Lung (tissue), 12 donors: ENCODE measurements around the gene MUC3A. TPM values are rescaled to one million over a fixed set of nuclear protein-coding genes. Genes with fewer than 3 reads are reported as not detected.
"Not testable (repeated sequence)": the region's sequence is repeated elsewhere in the genome, so short reads cannot be mapped to it uniquely, and the experiment has no call there.

Source experiments
- ATAC-seq: fragments of 200-7000 bp; cut with Tn5 transposase; one replicate; pipeline ENCODE4 v1.9.1; 2020; ENCODE audit warnings: moderate number of reproducible peaks; ENCODE audit not compliant: insufficient read depth, low FRiP score
- DNase-seq, 3 donors: peaks; one replicate each; pipeline ENCODE4 v3.0.0-alpha.2; 2013 to 2017
- H3K27ac ChIP-seq, 2 donors: one replicate each; pipeline ENCODE4 v1.5.1; 2013; ENCODE audit warnings: mild to moderate bottlenecking in 2 of 2, moderate library complexity in 2 of 2, control low read depth in 1 of 2, inconsistent platforms in 1 of 2, low read depth in 1 of 2, low read length in 1 of 2
- H3K27me3 ChIP-seq, 3 donors: one replicate each; pipeline ENCODE4 v1.5.1; 2013; ENCODE audit warnings: low read length in 2 of 3; ENCODE audit not compliant: control insufficient read depth in 3 of 3, insufficient read depth in 3 of 3
- H3K36me3 ChIP-seq, 4 donors: one replicate each; pipeline ENCODE4 v1.5.1; 2013; ENCODE audit warnings: low read length in 4 of 4, mild to moderate bottlenecking in 1 of 4, moderate library complexity in 1 of 4; ENCODE audit not compliant: control insufficient read depth in 4 of 4, insufficient read depth in 4 of 4
- H3K4me1 ChIP-seq, 5 donors: one replicate each; pipeline ENCODE4 v1.5.1; 2013; ENCODE audit warnings: low read length in 5 of 5, mild to moderate bottlenecking in 2 of 5, moderate library complexity in 1 of 5; ENCODE audit not compliant: control insufficient read depth in 5 of 5, insufficient read depth in 5 of 5
- H3K4me3 ChIP-seq: one replicate; pipeline ENCODE4 v1.5.1; 2013; ENCODE audit warnings: mild to moderate bottlenecking, control low read depth, moderate library complexity
- H3K9ac ChIP-seq, 2 donors: one replicate each; pipeline ENCODE4 v1.5.1; 2013; ENCODE audit warnings: low read length in 2 of 2, control low read depth in 1 of 2; ENCODE audit not compliant: insufficient read depth in 1 of 2
- H3K9me3 ChIP-seq, 4 donors: one replicate each; pipeline ENCODE4 v1.5.1; 2013; ENCODE audit warnings: low read length in 3 of 4, mild to moderate bottlenecking in 1 of 4, moderate library complexity in 1 of 4; ENCODE audit not compliant: control insufficient read depth in 4 of 4, insufficient read depth in 3 of 4
- WGBS, 2 donors: extraction: QIAGEN DNeasy Blood & Tissue Kit; methylation state at CpG; one replicate each; pipeline ENCODE4 v1.1.7; 2013; 5-methylcytosine and 5-hydroxymethylcytosine counted together
- polyA plus RNA-seq, 2 donors: library from polyadenylated mRNA; stranded (reverse); fragments of 200-250 nt; gene quantifications; one replicate each; pipeline ENCODE4 v1.2.1, GENCODE V29; 2013
- total RNA-seq, 2 donors: library from RNA; depleted of rRNA in 1 of 2; stranded (reverse); fragments of >200 nt in 1 of 2; gene quantifications; one replicate each; pipeline ENCODE4 v1.2.1, GENCODE V29; 2014 to 2021
- TF ChIP-seq, protein P1 (sequence below): IDR thresholded peaks from 2 replicates; pipeline ENCODE4 v1.5.1; 2012; ENCODE audit warnings: mild to moderate bottlenecking; ENCODE audit errors: control extremely low read depth, extremely low read depth
- donor health status: control.
- donor health status: control.
- donor health status: Bipolar disorder and iron deficiency.
- donor health status: healthy.
- donor health status: DM: yes; HTN: yes; CAD: no.

Gene MUC3A
- total and polyA plus RNA-seq, 4 donors: 0.53 to 5.5 (median 1.5) TPM

- Histone ChIP-seq H3K9me3 (no peaks in the 10 kb centered on the region), H3K27me3 (no peaks in the 10 kb centered on the region), H3K27ac (no peak overlapping the region), H3K4me3 (no peak overlapping the region), H3K36me3 (no peaks in the 10 kb centered on the region), H3K9ac (no peak overlapping the region), H3K4me1 (peaks cover 0 to 5% (median 0%) of the 10 kb centered on the region in 5 donors)
- TF ChIP-seq, protein P1, sequence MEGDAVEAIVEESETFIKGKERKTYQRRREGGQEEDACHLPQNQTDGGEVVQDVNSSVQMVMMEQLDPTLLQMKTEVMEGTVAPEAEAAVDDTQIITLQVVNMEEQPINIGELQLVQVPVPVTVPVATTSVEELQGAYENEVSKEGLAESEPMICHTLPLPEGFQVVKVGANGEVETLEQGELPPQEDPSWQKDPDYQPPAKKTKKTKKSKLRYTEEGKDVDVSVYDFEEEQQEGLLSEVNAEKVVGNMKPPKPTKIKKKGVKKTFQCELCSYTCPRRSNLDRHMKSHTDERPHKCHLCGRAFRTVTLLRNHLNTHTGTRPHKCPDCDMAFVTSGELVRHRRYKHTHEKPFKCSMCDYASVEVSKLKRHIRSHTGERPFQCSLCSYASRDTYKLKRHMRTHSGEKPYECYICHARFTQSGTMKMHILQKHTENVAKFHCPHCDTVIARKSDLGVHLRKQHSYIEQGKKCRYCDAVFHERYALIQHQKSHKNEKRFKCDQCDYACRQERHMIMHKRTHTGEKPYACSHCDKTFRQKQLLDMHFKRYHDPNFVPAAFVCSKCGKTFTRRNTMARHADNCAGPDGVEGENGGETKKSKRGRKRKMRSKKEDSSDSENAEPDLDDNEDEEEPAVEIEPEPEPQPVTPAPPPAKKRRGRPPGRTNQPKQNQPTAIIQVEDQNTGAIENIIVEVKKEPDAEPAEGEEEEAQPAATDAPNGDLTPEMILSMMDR: no peak
- 82 to 91% methylated on average over 15 of the region's 15 CpGs for WGBS, 2 donors
- DNase-seq (no peak), ATAC-seq (no peak)
These were observed 35.0 kb upstream of the MUC3A start for GRCh38 chr7:100914208-100914878.

DNA sequence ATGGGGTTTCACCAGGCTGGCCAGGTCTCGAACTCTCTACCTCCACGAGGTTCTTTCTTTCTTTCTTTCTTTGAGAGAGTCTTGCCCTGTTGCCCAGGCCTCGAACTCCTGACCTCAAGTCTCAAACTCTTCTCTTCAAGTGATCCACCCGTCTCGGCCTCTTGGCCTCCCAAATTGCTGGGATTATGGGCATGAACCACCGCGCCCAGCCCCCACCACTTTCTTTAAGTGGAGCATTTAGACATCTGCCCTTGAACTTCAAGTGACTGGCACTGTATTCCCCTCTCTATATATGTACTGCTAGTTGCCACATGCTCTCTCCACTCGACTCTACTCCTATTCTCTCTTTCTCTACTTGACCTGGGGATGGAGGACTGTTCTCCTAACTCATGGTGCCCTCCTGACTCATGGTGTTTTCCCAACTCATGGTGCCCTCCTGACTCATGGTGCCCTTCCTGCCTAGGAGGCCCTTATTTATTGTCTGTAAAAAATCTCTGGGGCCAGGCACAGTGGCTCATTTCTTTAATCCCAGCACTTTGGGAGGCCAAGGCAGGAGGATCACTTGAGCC is 34.4 kb upstream of the MUC3A start:
- no peak overlapping the region for H3K4me3 ChIP-seq
- H3K36me3 ChIP-seq: no peaks in the 10 kb centered on the region
- peaks cover 0 to 5% (median 0%) of the 10 kb centered on the region in 5 donors for H3K4me1 ChIP-seq
- DNase-seq (no peak), ATAC-seq (peak; percentile 47)
- no peaks in the 10 kb centered on the region for H3K9me3 ChIP-seq
- TF ChIP-seq, protein P1: no peak
- no peaks in the 10 kb centered on the region for H3K27me3 ChIP-seq
- H3K27ac ChIP-seq: no peak overlapping the region
- WGBS, 2 donors: 67 to 80% methylated on average over 8 of the region's 8 CpGs
- no peak overlapping the region for H3K9ac ChIP-seq

DNA sequence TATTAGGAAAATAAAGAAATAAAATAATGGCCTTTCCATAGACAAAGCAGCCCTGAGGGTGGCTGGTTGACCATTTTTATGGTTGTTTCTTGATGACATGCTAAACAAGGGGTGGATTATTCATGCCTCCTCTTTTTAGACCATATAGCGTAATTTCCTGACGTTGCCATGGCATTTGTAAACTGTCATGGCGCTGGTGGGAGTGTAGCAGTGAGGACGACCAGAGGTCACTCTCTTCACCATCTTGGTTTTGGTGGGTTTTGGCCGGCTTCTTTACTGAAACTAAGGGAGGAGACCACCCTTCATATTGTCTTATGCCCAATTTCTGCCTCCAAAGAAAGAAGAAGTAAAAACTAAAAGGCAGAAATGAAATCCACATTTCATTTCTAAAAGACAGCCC is 30.0 kb upstream of the MUC3A start:
- H3K9ac ChIP-seq, H3K27me3 ChIP-seq, H3K4me3 ChIP-seq, H3K4me1 ChIP-seq, ATAC-seq, DNase-seq, H3K36me3 ChIP-seq, H3K27ac ChIP-seq, H3K9me3 ChIP-seq: not testable (repeated sequence)
- 83 to 87% methylated on average over 5 of the region's 5 CpGs for WGBS, 2 donors

GRCh38 chr7:100919779-100920437 is 29.4 kb upstream of the MUC3A start:
- H3K9me3 ChIP-seq, H3K4me1 ChIP-seq, H3K27me3 ChIP-seq, ATAC-seq, H3K27ac ChIP-seq, DNase-seq, H3K4me3 ChIP-seq, H3K9ac ChIP-seq, H3K36me3 ChIP-seq: not testable (repeated sequence)
- WGBS, 2 donors: 71 to 78% methylated on average over 9 of the region's 9 CpGs
